ENCODE data around the gene ATP6V1C2.

Gene ATP6V1C2

DNA sequence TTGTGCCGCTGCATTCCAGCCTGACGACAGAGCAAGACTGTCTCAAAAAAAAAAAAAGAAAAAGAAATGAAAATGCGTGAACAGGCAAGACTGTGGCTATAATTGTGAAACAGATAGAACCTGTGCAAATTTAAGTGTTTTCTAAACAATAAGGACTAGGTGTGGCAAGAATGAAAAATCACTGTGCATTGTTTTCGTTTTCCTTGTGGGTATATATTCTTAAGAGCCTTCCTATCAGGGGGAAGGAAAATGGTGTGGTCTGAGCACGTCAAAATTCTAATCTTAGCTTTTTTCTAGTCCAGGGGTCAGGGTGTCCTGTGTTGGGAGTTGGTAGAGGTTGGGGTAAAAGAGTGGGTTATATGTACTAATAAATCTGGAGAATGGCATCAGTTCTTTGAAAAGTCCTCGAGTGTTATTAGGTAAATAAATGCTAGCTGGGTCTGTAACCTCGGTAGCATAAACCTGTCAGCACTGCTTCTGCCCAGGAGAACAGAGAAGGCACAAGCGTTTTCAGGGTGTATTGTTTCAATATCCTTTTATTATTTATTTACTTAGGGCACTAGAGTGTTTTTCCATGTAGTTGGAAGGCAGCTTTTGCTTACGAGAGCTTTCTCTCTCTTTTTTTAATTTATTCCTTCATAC, 11.6 kb downstream of the ATP6V1C2 start:
- no peak for DNase-seq (ENCODE audit: low spot score)

GRCh38 chr2:10733566-10733925, 12.1 kb downstream of the ATP6V1C2 start:
- DNase-seq (ENCODE audit: low spot score): no peak

GRCh38 chr2:10733980-10734379, 12.6 kb downstream of the ATP6V1C2 start:
- DNase-seq (ENCODE audit: low spot score): no peak

GRCh38 chr2:10738192-10738591, 16.8 kb downstream of the ATP6V1C2 start:
- no peak for DNase-seq (ENCODE audit: low spot score)

DNA sequence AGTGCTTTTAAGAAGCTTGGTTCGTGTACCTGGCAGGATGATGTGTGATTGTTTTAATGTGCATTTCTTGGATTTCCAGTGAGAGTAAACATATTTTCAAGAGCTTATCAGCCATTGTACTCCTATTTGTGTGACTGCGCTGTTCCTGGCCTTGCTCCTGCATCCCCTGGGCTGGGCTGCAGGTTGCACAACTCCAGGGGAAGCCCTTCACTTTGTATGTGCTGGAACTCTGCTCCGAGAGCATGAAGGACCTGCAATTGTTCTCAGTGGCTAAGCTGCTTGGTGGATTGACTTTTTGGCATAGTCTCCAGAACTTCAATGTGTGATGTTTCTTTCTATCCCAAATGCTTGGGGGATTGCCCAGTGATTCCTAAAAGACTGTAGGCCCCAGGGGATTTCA, 18.8 kb downstream of the ATP6V1C2 start:
- no peak for DNase-seq (ENCODE audit: low spot score)

DNA sequence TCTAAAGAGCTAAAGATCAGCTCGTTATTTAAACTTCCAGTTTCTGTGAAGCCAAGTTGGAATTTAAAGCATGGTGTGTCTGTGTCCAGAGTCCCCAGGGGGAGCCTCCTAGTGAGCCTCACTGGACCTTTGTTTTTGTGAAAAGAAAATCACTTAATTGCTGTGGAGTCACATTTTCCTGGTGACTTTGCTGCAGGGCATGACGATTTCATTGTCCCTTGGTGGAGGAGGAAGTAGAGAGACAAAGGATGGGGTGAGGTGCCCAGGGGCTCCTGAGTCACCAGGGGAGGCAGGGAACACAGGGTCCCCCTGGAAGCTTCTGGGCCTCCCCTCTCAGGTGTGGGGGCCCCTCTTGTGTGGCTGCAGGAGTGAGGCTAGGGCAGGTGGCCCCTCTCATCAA, 19.7 kb downstream of the ATP6V1C2 start:
- DNase-seq (ENCODE audit: low spot score): no peak

- no peak for DNase-seq (ENCODE audit: low spot score)
These were observed 21.2 kb downstream of the ATP6V1C2 start for GRCh38 chr2:10742666-10743065.

- DNase-seq (ENCODE audit: low spot score): no peak
These were observed 29.2 kb downstream of the ATP6V1C2 start for GRCh38 chr2:10750610-10751009.

GRCh38 chr2:10752236-10752635, 30.8 kb downstream of the ATP6V1C2 start:
- no peak for DNase-seq (ENCODE audit: low spot score)

DNA sequence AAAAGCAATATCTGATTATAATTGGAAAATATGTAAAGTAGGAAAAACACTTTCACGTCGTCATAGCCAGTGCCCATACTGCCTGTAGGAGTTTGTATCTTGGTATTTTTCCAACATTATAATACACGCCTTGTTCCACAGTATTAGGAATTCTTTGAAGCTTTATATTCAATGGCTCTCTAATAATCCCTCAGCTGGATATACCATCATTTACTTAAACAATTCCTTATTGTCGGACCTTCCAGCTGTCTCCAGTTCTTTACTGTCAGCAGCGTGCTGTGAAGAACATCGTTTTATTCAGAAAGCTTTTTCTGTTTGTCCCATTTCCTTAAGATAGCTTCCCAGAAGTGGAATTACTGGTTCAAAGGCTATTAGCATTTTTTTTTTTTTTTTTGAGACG, 31.7 kb downstream of the ATP6V1C2 start:
- DNase-seq (ENCODE audit: low spot score): no peak

DNA sequence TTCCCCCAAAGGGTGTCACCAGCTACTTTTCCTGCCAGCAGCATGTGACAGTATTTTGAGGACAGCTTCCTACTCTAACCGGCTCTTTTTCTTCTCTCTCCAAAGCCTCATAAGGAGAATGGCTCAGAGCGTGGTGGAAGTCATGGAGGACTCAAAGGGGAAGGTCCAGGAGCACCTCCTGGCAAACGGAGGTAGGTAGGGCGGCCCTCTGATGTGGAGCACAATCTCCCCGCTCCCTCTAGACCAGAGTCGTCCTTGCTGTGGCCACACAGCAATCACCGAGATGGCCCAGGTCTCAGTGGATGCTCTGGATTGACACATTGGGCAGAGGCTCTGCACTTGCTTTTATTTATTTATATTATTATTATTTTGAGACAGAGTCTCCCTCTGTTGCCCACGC, 32.4 kb downstream of the ATP6V1C2 start:
- DNase-seq (ENCODE audit: low spot score): no peak

DNA sequence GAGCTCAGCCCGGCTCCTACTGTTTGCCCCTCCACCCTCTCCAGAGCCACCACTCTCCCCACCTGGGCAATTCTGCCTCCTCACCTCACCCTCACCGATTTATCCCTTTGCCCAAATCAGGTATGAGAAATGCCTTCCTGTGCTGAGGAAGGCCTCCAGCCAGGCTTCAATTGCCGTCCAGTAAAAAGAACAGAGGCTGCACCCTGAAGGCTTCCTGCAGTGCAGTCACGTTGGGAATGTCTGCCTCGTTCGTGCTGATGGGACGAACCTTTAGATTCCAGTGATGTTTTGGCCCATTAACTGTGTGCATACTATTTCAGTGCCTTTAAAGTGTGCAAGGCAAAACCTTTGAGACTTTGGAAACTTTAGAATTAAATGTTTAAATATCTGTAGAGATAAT, 34.2 kb downstream of the ATP6V1C2 start:
- no peak for DNase-seq (ENCODE audit: low spot score)

DNA sequence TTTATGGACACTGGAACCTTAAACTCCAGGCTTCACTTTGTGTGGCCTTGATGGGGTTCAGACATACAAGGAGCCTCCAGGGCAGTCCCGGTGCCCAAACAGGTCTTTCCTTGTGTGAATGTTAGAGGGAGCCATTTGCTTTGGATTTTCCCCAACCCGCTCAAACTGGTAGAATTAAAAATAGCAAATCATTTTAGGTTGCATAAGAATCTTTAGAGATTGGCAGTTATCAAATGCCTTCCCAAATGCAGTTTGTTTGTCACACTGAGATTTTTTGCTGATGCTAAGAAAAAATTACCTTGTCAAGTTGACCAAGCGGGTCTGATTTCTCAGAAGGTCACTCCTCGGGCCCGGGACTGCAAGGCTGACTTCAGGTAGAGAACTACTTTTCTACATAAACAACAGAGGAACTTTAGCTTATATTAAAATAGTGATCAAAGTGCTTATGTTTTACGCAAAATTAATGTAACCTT, 36.4 kb downstream of the ATP6V1C2 start:
- no peak for DNase-seq (ENCODE audit: low spot score)

GRCh38 chr2:10759151-10759714, 37.8 kb downstream of the ATP6V1C2 start:
- no peak for DNase-seq (ENCODE audit: low spot score)

DNA sequence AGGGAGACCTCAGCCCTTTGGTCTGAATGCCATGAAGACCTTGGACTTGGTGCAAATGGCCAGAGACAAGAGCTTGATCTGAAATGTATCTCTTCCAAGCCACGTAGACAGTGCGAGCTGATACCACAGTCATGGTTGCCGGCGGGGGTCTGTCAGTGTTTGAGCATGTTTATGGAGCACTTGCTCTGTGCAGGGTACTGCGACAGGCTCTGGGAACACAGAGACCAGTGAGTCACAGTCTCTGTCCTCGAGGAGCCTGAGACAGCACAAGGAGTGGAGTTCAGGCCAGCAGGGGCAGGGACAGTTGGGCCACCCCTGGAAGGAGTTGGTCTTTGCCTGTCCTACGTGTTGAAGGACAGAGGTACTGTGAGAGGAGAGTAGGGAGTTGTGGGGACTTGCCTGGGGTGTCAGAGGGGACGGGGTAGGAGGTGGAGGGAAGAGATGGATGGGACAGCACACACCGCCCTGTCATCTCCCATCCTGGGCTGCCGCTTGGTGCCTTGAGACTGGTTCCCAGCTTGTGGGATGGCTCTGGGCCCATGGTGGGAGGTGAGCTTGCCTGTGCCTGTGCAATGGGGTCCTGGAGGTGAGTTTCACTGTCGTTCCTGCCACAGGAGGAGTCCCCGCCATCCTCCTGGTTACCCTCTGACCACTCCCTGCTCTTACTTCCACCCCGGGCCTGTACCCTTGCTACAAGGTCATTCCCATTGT, 39.5 kb downstream of the ATP6V1C2 start:
- no peak for DNase-seq (ENCODE audit: low spot score)

GRCh38 chr2:10761591-10761990, 40.2 kb downstream of the ATP6V1C2 start:
- no peak for DNase-seq (ENCODE audit: low spot score)

DNA sequence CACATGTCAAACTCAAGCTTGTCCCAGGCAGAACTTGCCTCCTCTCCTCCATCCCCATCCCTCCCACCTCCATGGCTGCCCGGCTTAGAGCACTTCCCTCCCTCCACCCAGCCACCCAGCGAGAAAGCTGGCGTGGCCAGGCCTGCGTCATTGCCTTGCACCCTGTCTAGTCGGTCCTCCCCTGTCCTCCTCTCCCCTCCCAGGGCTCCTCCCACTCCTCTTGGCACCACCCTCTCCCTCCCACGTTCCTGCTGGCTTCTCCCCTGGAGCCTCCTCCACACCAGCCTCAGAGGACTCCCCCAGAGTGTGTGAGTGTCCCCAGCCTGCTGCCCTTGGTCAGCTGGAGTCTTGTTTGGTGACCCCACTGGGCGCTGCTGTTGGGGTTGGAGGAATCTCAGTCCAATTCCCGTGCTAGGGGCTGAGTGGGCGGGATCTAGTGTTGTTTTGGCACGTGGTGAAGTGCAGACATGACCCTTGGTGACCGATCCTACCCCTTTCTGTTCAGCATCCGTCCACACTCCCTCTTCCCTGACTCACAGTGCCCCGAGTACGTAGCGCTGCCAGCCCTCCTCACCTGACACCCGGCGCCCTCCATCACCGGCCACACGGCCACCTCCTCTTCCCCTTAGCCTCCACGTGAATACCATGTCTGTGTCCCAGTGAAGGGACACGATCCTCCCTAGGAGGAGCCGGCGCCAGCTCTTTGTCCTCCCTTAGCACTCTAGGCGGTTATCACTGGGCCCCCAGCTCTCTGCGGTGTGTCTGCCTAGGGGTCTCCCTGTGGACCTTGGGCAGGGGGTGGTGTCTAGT, 41.4 kb downstream of the ATP6V1C2 start:
- no peak for DNase-seq (ENCODE audit: low spot score)

DNA sequence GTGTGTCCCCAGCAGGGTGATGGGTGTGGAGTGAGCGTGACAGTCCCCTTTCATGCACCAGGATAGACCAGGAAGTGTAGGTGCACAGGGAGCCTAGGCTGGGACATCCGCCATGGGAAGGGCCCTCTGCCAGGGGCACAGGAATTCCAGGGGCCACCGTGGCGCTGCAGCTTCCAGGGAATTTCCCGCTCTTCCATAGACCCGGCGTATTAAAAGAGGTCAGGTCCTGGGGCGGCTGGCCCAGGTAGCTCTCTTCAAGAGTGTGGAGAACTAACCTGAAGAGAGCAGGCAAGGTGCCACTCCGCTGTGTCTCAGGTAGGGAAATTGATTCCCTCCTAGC, 42.0 kb downstream of the ATP6V1C2 start:
- no peak for DNase-seq (ENCODE audit: low spot score)

GRCh38 chr2:10764096-10764785, 42.8 kb downstream of the ATP6V1C2 start:
- DNase-seq (ENCODE audit: low spot score): no peak

DNA sequence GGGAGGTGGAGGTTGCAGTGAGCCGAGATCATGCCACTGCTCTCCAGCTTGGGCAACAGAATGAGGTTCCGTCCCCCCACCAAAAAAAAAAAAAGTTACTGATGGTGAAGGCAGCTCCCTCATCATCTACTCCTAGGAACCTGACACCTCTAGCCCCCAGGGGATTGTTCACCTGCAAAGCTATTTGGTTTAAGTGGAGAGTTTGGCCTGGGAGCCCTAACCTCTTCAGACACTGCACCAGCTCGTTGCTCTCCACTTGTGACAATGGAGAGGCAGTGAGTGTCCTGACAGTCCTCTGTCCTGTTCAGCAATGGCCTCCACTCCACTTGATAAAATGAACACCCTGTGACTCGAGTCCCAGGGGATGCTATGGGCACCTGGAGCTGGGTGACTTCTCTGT, 43.5 kb downstream of the ATP6V1C2 start:
- no peak for DNase-seq (ENCODE audit: low spot score)

GRCh38 chr2:10765461-10765860, 44.0 kb downstream of the ATP6V1C2 start:
- no peak for DNase-seq (ENCODE audit: low spot score)

DNA sequence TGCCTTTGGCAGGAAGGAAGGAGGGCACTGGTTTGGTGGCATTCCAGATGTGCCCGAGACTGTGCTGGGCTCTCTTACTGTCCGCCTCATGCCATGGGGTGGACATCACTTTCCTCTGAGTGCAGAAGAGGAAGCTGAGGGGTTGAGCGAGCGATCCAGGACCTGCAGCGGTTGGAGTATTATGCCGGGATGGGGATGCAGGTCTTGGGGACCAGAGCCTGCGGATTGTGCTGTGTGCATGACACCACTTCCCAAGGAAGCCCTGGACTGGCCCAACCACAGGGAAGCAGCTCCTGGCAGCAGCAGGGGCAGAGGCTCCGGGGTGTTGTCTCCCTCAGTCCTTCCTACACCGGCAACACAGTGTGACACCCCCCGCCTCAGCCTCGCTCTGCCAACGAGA, 44.5 kb downstream of the ATP6V1C2 start:
- no peak for DNase-seq (ENCODE audit: low spot score)
